ENCODE measurements around the gene RAB3IL1.
A peak's percentile ranks its signal among the peaks of the same experiment; 100 is the strongest.

Gene RAB3IL1

GRCh38 chr11:61951484-61952135 is 34.2 kb upstream of the RAB3IL1 start:
- DNase-seq = no peak

GRCh38 chr11:61950035-61950547 is 32.7 kb upstream of the RAB3IL1 start, which contains the start of gene BEST1:
Gene BEST1 (plus strand): TSS chr11:61950351. CDS start chr11:61951807, 1,456 bp downstream.
- no peak for DNase-seq

- no peak for DNase-seq
These were observed 32.0 kb upstream of the RAB3IL1 start for GRCh38 chr11:61949169-61950034.

GRCh38 chr11:61948505-61948904 is 31.1 kb upstream of the RAB3IL1 start:
- DNase-seq = no peak

GRCh38 chr11:61947486-61948210 is 30.3 kb upstream of the RAB3IL1 start:
- DNase-seq = peak; percentile 17 to 42 (median 34)

GRCh38 chr11:61946894-61947293 is 29.5 kb upstream of the RAB3IL1 start:
- DNase-seq = no peak

GRCh38 chr11:61945191-61945590 is 27.8 kb upstream of the RAB3IL1 start:
- no peak for DNase-seq

- DNase-seq = no peak
These were observed 23.1 kb upstream of the RAB3IL1 start for GRCh38 chr11:61940466-61940865.

GRCh38 chr11:61935861-61936260 is 18.5 kb upstream of the RAB3IL1 start:
- no peak for DNase-seq

GRCh38 chr11:61930933-61931332 is 13.6 kb upstream of the RAB3IL1 start:
- no peak for DNase-seq

GRCh38 chr11:61928606-61929005 is 11.2 kb upstream of the RAB3IL1 start:
- DNase-seq = no peak

- DNase-seq = no peak
These were observed 10.1 kb upstream of the RAB3IL1 start for GRCh38 chr11:61927501-61927900.

GRCh38 chr11:61926235-61926634 is 8.9 kb upstream of the RAB3IL1 start:
- no peak for DNase-seq

- DNase-seq = no peak
These were observed 8.4 kb upstream of the RAB3IL1 start for GRCh38 chr11:61925736-61926135.

GRCh38 chr11:61924064-61924455 is 6.7 kb upstream of the RAB3IL1 start:
- no peak for DNase-seq

- DNase-seq = no peak
These were observed 6.0 kb upstream of the RAB3IL1 start for GRCh38 chr11:61923166-61924063.

- no peak for DNase-seq
These were observed 5.2 kb upstream of the RAB3IL1 start for GRCh38 chr11:61922539-61922938.

GRCh38 chr11:61921446-61921845 is 4.1 kb upstream of the RAB3IL1 start:
- no peak for DNase-seq

GRCh38 chr11:61919705-61920631 is 2.6 kb upstream of the RAB3IL1 start:
- DNase-seq = no peak

- DNase-seq = no peak
These were observed 1.8 kb upstream of the RAB3IL1 start for GRCh38 chr11:61918938-61919704.
